ENCODE data around the gene LIME1.
A peak's percentile ranks its signal among the peaks of the same experiment; 100 is the strongest.
"Not testable (repeated sequence)": the region's sequence is repeated elsewhere in the genome, so short reads cannot be mapped to it uniquely, and the experiment has no call there.

Gene LIME1

GRCh38 chr20:63771046-63771707, 34.7 kb downstream of the LIME1 start:
- no peak for DNase-seq (ENCODE audit: low read depth in 4 of 4, low spot score in 1 of 4)

- no peak for DNase-seq (ENCODE audit: low read depth in 4 of 4, low spot score in 1 of 4)
Measured at GRCh38 chr20:63772781-63773518, 36.5 kb downstream of the LIME1 start.

- no peak for DNase-seq (ENCODE audit: low read depth in 4 of 4, low spot score in 1 of 4)
Measured at GRCh38 chr20:63773571-63774241, 37.2 kb downstream of the LIME1 start.

- no peak for DNase-seq (ENCODE audit: low read depth in 4 of 4, low spot score in 1 of 4)
Measured at GRCh38 chr20:63774306-63774705, 37.8 kb downstream of the LIME1 start.

- DNase-seq (ENCODE audit: low read depth in 4 of 4, low spot score in 1 of 4) = no peak
Measured at GRCh38 chr20:63775096-63775978, 38.9 kb downstream of the LIME1 start.

- DNase-seq (ENCODE audit: low read depth in 4 of 4, low spot score in 1 of 4) = not testable (repeated sequence)
Measured at GRCh38 chr20:63776875-63777274, 40.4 kb downstream of the LIME1 start.

GRCh38 chr20:63777614-63778013, 41.1 kb downstream of the LIME1 start:
- DNase-seq (ENCODE audit: low read depth in 4 of 4, low spot score in 1 of 4) = no peak

- no peak for DNase-seq (ENCODE audit: low read depth in 4 of 4, low spot score in 1 of 4)
Measured at GRCh38 chr20:63778034-63778752, 41.7 kb downstream of the LIME1 start.

GRCh38 chr20:63778857-63779256, 42.4 kb downstream of the LIME1 start:
- no peak for DNase-seq (ENCODE audit: low read depth in 4 of 4, low spot score in 1 of 4)

GRCh38 chr20:63781181-63781580, 44.7 kb downstream of the LIME1 start:
- no peak for DNase-seq (ENCODE audit: low read depth in 4 of 4, low spot score in 1 of 4)

GRCh38 chr20:63782051-63782471, 45.6 kb downstream of the LIME1 start:
- DNase-seq (ENCODE audit: low read depth in 4 of 4, low spot score in 1 of 4) = peak in 1 of 4 experiments; percentile 14

- no peak for DNase-seq (ENCODE audit: low read depth in 4 of 4, low spot score in 1 of 4)
Measured at GRCh38 chr20:63782521-63782971, 46.1 kb downstream of the LIME1 start.

- DNase-seq (ENCODE audit: low read depth in 4 of 4, low spot score in 1 of 4) = no peak
Measured at GRCh38 chr20:63783970-63784369, 47.5 kb downstream of the LIME1 start.

GRCh38 chr20:63785691-63786131, 49.2 kb downstream of the LIME1 start:
- no peak for DNase-seq (ENCODE audit: low read depth in 4 of 4, low spot score in 1 of 4)

GRCh38 chr20:63787302-63787701, 50.8 kb downstream of the LIME1 start:
- no peak for DNase-seq (ENCODE audit: low read depth in 4 of 4, low spot score in 1 of 4)

- DNase-seq (ENCODE audit: low read depth in 4 of 4, low spot score in 1 of 4) = no peak
Measured at GRCh38 chr20:63787749-63788148, 51.3 kb downstream of the LIME1 start.

Measured in stimulated activated CD4-positive, alpha-beta T cell treated with anti-CD3 and anti-CD28 coated beads, Interleukin-1b, Interleukin-23, amount 100 ng/mL, for 24 hours (primary cell).